GM12801 (cell line): ENCODE results near the gene PPP1R16B.

Experiments used
- TF ChIP-seq, protein P1 (sequence below): IDR thresholded peaks from one replicate; pipeline ENCODE4 v1.5.1; 2011; ENCODE audit warnings: control low read depth; ENCODE audit not compliant: insufficient read length; ENCODE audit errors: extremely low read depth

Gene PPP1R16B

GRCh38 chr20:38888059-38888831 lies 82.7 kb downstream of the PPP1R16B start:
- TF ChIP-seq, protein P1, sequence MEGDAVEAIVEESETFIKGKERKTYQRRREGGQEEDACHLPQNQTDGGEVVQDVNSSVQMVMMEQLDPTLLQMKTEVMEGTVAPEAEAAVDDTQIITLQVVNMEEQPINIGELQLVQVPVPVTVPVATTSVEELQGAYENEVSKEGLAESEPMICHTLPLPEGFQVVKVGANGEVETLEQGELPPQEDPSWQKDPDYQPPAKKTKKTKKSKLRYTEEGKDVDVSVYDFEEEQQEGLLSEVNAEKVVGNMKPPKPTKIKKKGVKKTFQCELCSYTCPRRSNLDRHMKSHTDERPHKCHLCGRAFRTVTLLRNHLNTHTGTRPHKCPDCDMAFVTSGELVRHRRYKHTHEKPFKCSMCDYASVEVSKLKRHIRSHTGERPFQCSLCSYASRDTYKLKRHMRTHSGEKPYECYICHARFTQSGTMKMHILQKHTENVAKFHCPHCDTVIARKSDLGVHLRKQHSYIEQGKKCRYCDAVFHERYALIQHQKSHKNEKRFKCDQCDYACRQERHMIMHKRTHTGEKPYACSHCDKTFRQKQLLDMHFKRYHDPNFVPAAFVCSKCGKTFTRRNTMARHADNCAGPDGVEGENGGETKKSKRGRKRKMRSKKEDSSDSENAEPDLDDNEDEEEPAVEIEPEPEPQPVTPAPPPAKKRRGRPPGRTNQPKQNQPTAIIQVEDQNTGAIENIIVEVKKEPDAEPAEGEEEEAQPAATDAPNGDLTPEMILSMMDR, result no peak

DNA sequence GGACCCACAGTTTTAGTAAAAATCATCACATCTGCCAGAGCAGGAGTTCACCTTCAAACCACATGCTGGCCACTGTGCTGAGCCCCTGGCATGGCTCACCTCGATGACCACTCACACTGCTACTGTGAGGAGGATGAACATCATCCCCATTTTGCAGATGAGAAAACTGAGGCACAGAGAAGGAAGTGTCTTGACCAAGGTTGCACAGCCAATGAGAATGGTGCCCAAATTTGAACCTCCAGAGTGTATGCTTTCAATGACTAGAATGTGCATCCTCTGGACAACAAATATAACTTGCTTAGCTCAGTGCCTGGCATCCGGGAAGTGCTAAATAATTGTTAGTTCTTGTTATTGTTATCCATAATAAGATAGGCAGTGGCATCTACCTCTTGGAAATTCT lies 83.6 kb downstream of the PPP1R16B start:
- TF ChIP-seq, protein P1, result no peak

GRCh38 chr20:38889792-38890496 lies 84.4 kb downstream of the PPP1R16B start:
- TF ChIP-seq, protein P1, result no peak

DNA sequence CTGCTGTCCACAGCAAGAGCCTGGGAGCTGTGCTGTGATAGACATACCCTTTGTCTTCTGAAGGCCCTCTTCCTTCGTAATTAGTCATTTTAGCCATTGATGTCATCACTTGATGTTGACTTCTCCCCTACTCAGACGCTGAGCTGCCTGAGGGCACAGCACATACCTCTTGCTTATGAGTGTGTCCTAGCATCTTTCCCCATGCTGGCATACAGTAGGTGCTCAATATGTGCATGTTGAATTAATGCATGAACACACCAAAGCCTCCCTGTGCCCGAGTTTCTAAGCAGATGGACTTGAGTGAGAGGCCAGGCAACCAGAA lies 85.0 kb downstream of the PPP1R16B start:
- TF ChIP-seq, protein P1, result no peak

- TF ChIP-seq, protein P1, result no peak
These were observed 86.8 kb downstream of the PPP1R16B start for GRCh38 chr20:38892091-38892981.

- TF ChIP-seq, protein P1, result no peak
These were observed 87.6 kb downstream of the PPP1R16B start for GRCh38 chr20:38893056-38893564.
